ENCODE measurements around the gene TMEM121B. TPM values are rescaled to one million over a fixed set of nuclear protein-coding genes. Genes with fewer than 3 reads are reported as not detected.

Gene TMEM121B
- polyA plus RNA-seq, 2 donors = 0.19 to 0.33 TPM

DNA sequence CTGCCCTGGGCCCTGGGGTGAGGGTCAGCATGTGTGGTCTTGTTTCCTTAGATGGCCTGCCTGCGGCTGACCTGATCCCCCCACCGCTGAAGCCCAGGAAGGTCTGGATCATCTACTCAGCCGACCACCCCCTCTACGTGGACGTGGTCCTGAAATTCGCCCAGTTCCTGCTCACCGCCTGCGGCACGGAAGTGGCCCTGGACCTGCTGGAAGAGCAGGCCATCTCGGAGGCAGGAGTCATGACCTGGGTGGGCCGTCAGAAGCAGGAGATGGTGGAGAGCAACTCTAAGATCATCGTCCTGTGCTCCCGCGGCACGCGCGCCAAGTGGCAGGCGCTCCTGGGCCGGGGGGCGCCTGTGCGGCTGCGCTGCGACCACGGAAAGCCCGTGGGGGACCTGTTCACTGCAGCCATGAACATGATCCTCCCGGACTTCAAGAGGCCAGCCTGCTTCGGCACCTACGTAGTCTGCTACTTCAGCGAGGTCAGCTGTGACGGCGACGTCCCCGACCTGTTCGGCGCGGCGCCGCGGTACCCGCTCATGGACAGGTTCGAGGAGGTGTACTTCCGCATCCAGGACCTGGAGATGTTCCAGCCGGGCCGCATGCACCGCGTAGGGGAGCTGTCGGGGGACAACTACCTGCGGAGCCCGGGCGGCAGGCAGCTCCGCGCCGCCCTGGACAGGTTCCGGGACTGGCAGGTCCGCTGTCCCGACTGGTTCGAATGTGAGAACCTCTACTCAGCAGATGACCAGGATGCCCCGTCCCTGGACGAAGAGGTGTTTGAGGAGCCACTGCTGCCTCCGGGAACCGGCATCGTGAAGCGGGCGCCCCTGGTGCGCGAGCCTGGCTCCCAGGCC lies 12.7 kb downstream of the TMEM121B start:
- Histone ChIP-seq H3K9me3 (ENCODE audit: control insufficient read depth in 2 of 2, insufficient read depth in 1 of 2, low read depth in 1 of 2, low read length in 1 of 2) (no peaks in the 10 kb centered on the region), H3K27ac (ENCODE audit: low read depth in 2 of 2, low read length in 1 of 2) (no peak overlapping the region), H3K36me3 (ENCODE audit: control insufficient read depth in 2 of 2, insufficient read depth in 2 of 2, low read length in 1 of 2) (peaks cover 6 to 38% of the 10 kb centered on the region in 2 donors), H3K27me3 (ENCODE audit: control insufficient read depth in 1 of 2, insufficient read depth in 2 of 2, low read length in 2 of 2) (no peaks in the 10 kb centered on the region), H3K4me3 (ENCODE audit: low read depth in 1 of 2, low read length in 2 of 2) (no peak overlapping the region), H3K4me1 (ENCODE audit: control insufficient read depth in 2 of 2, insufficient read depth in 2 of 2, low read length in 1 of 2) (no peaks in the 10 kb centered on the region)
- 96% methylated on average over 66 of the region's 66 CpGs for WGBS, 2 donors

DNA sequence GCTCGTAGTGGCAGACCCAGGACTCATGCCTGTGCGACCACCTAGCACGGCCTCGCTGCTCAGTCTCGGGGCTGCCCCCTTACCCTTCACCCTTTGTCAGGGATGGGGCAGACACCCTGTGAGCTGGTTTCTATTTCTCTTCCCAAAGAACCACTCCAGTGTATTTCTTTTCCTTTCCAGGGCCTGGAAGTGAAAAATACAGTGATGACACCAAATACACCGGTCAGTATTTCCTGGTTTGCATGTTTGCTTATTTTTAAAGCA lies 13.7 kb downstream of the TMEM121B start:
- Histone ChIP-seq H3K4me1 (ENCODE audit: control insufficient read depth in 2 of 2, insufficient read depth in 2 of 2, low read length in 1 of 2) (no peaks in the 10 kb centered on the region), H3K4me3 (ENCODE audit: low read depth in 1 of 2, low read length in 2 of 2) (no peak overlapping the region), H3K27me3 (ENCODE audit: control insufficient read depth in 1 of 2, insufficient read depth in 2 of 2, low read length in 2 of 2) (no peaks in the 10 kb centered on the region), H3K9me3 (ENCODE audit: control insufficient read depth in 2 of 2, insufficient read depth in 1 of 2, low read depth in 1 of 2, low read length in 1 of 2) (no peaks in the 10 kb centered on the region), H3K27ac (ENCODE audit: low read depth in 2 of 2, low read length in 1 of 2) (no peak overlapping the region), H3K36me3 (ENCODE audit: control insufficient read depth in 2 of 2, insufficient read depth in 2 of 2, low read length in 1 of 2) (peaks cover 6 to 44% of the 10 kb centered on the region in 2 donors)
- WGBS, 2 donors = 95% methylated on average over 6 of the region's 6 CpGs

DNA sequence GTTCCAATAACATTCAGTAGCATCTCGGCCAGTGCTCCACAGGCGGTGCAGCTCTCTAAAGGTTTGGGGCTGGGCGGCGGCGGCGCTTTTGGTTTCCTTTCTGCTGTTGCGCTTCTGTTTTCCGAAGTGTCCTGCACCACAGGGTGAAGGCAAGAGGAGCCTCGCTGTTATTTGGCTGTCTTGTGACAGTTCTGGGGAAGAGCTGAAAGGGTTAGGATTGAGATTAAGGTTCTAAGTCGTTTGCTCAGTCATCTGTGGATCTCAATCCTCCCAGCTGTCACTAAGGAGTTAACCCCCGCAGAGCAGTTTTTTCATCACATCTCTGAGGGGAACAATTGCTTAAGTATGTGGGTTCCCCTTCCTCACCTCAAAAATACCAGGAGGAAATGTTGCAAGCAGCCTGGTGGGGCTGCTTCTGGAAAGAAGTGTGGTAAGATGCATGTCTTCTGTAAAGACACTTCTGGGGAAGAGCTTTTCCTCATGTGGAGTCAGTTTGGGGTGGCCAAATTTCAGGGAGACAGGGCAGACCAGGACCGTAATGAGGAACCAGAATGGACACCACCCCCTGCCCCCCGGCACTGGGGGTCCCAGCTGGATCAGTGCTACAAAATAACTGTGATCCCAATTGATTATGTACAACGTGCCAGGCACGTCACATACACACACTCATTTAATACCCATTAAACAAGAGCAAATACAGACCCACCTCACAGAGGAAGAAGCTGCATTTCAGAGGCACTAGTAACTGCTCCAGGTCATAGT lies 14.2 kb downstream of the TMEM121B start:
- no peak overlapping the region for H3K27ac ChIP-seq (ENCODE audit: low read depth in 2 of 2, low read length in 1 of 2)

DNA sequence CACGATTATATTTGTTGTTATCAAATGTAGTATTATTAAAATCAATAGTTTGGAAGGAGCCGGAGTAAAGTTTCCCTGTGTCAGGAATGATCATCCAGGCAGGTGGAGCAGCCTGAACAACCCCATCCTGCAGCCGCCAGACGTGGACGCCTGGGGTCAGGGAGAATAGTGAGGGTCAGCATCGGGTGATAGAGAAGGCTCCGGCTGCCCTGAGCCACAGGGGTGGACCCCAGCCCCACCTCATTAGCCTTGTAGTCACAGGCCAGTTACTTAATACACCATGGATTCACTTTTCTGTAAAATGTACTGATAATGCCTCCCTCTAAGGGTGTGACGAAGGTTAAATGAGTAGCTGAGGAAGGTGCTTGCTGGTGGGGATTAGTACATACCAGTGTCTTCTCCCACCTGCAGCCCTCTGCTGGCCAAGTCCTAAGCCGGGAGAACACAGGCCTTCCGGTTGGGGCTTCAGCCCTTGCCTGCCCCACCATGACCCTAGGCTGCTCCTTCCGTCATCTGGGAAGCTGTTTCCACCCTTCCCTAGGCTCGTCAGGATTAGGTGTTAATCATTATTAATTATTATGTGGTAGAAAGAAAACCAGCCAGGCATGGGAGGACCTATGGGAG lies 14.9 kb downstream of the TMEM121B start:
- Histone ChIP-seq H3K4me3 (ENCODE audit: low read depth in 1 of 2, low read length in 2 of 2) (no peak overlapping the region), H3K27ac (ENCODE audit: low read depth in 2 of 2, low read length in 1 of 2) (no peak overlapping the region), H3K36me3 (ENCODE audit: control insufficient read depth in 2 of 2, insufficient read depth in 2 of 2, low read length in 1 of 2) (peaks cover 9 to 54% of the 10 kb centered on the region in 2 donors), H3K27me3 (ENCODE audit: control insufficient read depth in 1 of 2, insufficient read depth in 2 of 2, low read length in 2 of 2) (no peaks in the 10 kb centered on the region), H3K9me3 (ENCODE audit: control insufficient read depth in 2 of 2, insufficient read depth in 1 of 2, low read depth in 1 of 2, low read length in 1 of 2) (no peaks in the 10 kb centered on the region), H3K4me1 (ENCODE audit: control insufficient read depth in 2 of 2, insufficient read depth in 2 of 2, low read length in 1 of 2) (no peaks in the 10 kb centered on the region)
- 84 to 86% methylated on average over 12 of the region's 12 CpGs for WGBS, 2 donors

More for the DNA sequence above, 14.2 kb downstream of the TMEM121B start:
- Histone ChIP-seq H3K36me3 (ENCODE audit: control insufficient read depth in 2 of 2, insufficient read depth in 2 of 2, low read length in 1 of 2) (peaks cover 6 to 48% of the 10 kb centered on the region in 2 donors), H3K4me3 (ENCODE audit: low read depth in 1 of 2, low read length in 2 of 2) (no peak overlapping the region), H3K4me1 (ENCODE audit: control insufficient read depth in 2 of 2, insufficient read depth in 2 of 2, low read length in 1 of 2) (no peaks in the 10 kb centered on the region), H3K9me3 (ENCODE audit: control insufficient read depth in 2 of 2, insufficient read depth in 1 of 2, low read depth in 1 of 2, low read length in 1 of 2) (no peaks in the 10 kb centered on the region), H3K27me3 (ENCODE audit: control insufficient read depth in 1 of 2, insufficient read depth in 2 of 2, low read length in 2 of 2) (no peaks in the 10 kb centered on the region)
- 79% methylated on average over 15 of the region's 15 CpGs for WGBS, 2 donors

DNA sequence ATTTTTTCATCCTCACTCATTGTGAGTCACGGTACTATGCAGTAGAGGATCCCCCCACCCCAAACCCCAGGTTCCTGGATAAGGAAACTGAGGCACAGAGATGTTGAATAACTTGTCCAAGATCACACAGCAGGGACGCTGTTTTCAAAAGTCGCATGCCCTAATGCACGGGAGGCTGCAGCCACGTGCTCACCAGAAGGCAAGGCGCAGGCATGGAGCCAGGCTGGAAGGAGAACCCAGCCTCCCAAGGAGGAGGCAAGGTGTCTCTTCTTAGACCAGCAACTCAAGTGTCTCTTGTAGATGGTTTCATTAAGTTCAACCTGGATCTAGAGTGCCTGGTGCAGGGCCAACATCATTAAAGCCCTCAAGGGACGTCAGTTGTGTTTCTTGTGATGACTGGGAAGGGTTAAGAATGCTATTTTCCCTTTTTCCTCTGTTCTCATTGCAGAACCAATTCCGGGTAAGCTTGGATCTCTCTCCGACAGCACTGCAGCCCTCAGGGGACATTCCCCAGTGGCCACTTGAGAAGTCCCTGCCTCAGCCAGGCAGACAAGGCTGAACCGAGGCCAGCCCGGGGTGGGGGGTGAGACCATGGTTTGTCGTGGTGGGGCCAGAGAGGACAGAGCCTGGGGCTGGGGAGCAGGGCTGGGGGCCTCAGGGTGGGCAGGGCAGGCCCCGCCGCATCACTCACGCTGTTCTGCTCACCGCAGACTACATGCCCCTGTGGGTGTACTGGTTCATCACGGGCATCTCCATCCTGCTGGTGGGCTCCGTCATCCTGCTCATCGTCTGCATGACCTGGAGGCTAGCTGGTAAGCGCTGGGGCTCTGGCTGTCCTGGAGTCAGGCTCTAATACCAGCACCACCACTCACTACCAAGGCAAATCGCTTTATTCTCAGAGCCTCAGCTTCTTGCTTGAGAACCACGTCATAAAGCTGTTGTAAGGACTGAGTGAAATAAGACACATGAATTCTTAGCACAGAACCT lies 15.7 kb downstream of the TMEM121B start:
- no peaks in the 10 kb centered on the region for H3K27me3 ChIP-seq (ENCODE audit: control insufficient read depth in 1 of 2, insufficient read depth in 2 of 2, low read length in 2 of 2)
- H3K4me3 ChIP-seq (ENCODE audit: low read depth in 1 of 2, low read length in 2 of 2) = no peak overlapping the region
- H3K4me1 ChIP-seq (ENCODE audit: control insufficient read depth in 2 of 2, insufficient read depth in 2 of 2, low read length in 1 of 2) = no peaks in the 10 kb centered on the region
- H3K9me3 ChIP-seq (ENCODE audit: control insufficient read depth in 2 of 2, insufficient read depth in 1 of 2, low read depth in 1 of 2, low read length in 1 of 2) = no peaks in the 10 kb centered on the region
- WGBS, 2 donors = 80 to 84% methylated on average over 22 of the region's 22 CpGs
- H3K27ac ChIP-seq (ENCODE audit: low read depth in 2 of 2, low read length in 1 of 2) = no peak overlapping the region
- peaks cover 15 to 60% of the 10 kb centered on the region in 2 donors for H3K36me3 ChIP-seq (ENCODE audit: control insufficient read depth in 2 of 2, insufficient read depth in 2 of 2, low read length in 1 of 2)

DNA sequence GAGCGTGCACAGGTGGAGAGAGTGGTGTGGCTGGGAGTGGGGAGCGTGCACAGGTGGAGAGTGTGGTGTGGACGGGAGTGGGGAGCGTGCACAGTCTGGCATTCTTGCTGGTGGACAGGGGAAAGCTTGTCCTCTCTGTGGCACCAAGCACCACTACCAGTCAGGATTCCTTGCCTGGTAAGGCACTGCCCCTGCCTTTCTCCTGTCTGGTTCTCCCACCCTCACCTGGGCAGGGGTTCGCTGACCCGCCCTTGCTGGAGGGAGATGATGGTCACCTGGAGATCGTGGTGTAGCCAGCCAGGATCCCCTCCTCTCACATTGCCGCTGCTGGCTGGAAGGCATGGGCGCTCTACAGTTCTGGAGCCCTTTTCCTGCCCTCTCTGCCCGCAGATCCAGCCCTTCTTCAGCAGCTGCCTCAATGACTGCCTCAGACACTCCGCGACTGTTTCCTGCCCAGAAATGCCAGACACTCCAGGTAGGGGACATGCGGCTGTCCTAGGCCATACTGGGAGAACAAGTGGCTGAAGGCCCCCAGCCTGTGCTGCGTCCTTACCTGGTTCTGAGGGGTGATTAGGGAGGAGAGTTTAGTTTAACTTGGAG lies 16.7 kb downstream of the TMEM121B start:
- Histone ChIP-seq H3K9me3 (ENCODE audit: control insufficient read depth in 2 of 2, insufficient read depth in 1 of 2, low read depth in 1 of 2, low read length in 1 of 2) (no peaks in the 10 kb centered on the region), H3K4me3 (ENCODE audit: low read depth in 1 of 2, low read length in 2 of 2) (no peak overlapping the region), H3K36me3 (ENCODE audit: control insufficient read depth in 2 of 2, insufficient read depth in 2 of 2, low read length in 1 of 2) (peaks cover 17 to 62% of the 10 kb centered on the region in 2 donors), H3K4me1 (ENCODE audit: control insufficient read depth in 2 of 2, insufficient read depth in 2 of 2, low read length in 1 of 2) (no peaks in the 10 kb centered on the region), H3K27me3 (ENCODE audit: control insufficient read depth in 1 of 2, insufficient read depth in 2 of 2, low read length in 2 of 2) (no peaks in the 10 kb centered on the region), H3K27ac (ENCODE audit: low read depth in 2 of 2, low read length in 1 of 2) (no peak overlapping the region)
- WGBS, 2 donors = 85% methylated on average over 14 of the region's 14 CpGs

DNA sequence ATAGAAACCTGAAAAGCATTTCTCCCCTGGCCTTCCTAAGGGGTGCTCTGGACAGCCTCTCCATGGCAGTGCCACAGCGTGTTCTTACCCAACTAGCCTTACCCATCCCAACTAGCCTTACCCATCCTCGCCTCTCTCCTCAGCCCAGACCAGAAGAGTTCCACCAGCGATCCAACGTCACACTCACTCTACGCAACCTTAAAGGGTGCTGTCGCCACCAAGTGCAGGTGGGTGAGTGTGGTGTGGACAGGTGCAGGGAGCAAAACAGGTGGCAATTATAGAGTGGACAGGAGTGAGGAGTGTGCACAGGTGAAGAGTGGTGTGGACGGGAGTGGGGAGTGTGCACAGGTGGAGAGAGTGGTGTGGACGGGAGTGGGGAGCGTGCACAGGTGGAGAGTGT lies 17.8 kb downstream of the TMEM121B start:
- H3K27me3 ChIP-seq (ENCODE audit: control insufficient read depth in 1 of 2, insufficient read depth in 2 of 2, low read length in 2 of 2) = no peaks in the 10 kb centered on the region
- peaks cover 15 to 60% of the 10 kb centered on the region in 2 donors for H3K36me3 ChIP-seq (ENCODE audit: control insufficient read depth in 2 of 2, insufficient read depth in 2 of 2, low read length in 1 of 2)
- H3K27ac ChIP-seq (ENCODE audit: low read depth in 2 of 2, low read length in 1 of 2) = no peak overlapping the region
- H3K4me1 ChIP-seq (ENCODE audit: control insufficient read depth in 2 of 2, insufficient read depth in 2 of 2, low read length in 1 of 2) = no peaks in the 10 kb centered on the region
- no peak overlapping the region for H3K4me3 ChIP-seq (ENCODE audit: low read depth in 1 of 2, low read length in 2 of 2)
- WGBS, 2 donors = 97% methylated on average over 9 of the region's 9 CpGs
- no peaks in the 10 kb centered on the region for H3K9me3 ChIP-seq (ENCODE audit: control insufficient read depth in 2 of 2, insufficient read depth in 1 of 2, low read depth in 1 of 2, low read length in 1 of 2)

DNA sequence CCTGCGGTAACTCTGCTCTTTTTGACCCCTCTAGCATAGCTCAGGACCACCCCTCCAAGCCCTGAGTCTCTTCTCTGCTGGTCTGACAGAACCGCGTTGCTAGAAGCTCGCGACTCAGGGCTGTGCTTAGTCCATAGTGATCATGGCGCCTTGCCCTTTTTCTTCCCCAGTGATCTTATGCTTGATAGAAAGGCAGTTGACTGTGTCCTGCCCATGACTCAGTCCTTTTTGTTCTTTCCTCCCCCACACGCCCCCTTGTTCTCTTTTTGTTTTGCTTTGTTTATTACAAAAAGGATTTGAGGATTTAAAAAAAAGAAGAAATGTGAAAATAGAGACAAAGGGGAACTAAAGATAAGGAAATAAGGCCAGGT lies 18.9 kb downstream of the TMEM121B start:
- H3K9me3 ChIP-seq (ENCODE audit: control insufficient read depth in 2 of 2, insufficient read depth in 1 of 2, low read depth in 1 of 2, low read length in 1 of 2) = no peaks in the 10 kb centered on the region
- peaks cover 0 to 2% of the 10 kb centered on the region in 2 donors for H3K4me1 ChIP-seq (ENCODE audit: control insufficient read depth in 2 of 2, insufficient read depth in 2 of 2, low read length in 1 of 2)
- H3K36me3 ChIP-seq (ENCODE audit: control insufficient read depth in 2 of 2, insufficient read depth in 2 of 2, low read length in 1 of 2) = peaks cover 11 to 62% of the 10 kb centered on the region in 2 donors
- H3K27ac ChIP-seq (ENCODE audit: low read depth in 2 of 2, low read length in 1 of 2) = no peak overlapping the region
- no peak overlapping the region for H3K4me3 ChIP-seq (ENCODE audit: low read depth in 1 of 2, low read length in 2 of 2)
- no peaks in the 10 kb centered on the region for H3K27me3 ChIP-seq (ENCODE audit: control insufficient read depth in 1 of 2, insufficient read depth in 2 of 2, low read length in 2 of 2)
- 86 to 90% methylated on average over 7 of the region's 7 CpGs for WGBS, 2 donors
